Urinary bladder (tissue), 4 donors: ENCODE data around the gene SPRR2F. TPM values are rescaled to one million over a fixed set of nuclear protein-coding genes. Genes with fewer than 3 reads are reported as not detected.
"Not testable (repeated sequence)": the region's sequence is repeated elsewhere in the genome, so short reads cannot be mapped to it uniquely, and the experiment has no call there.

ENCODE experiments used
- DNase-seq: peaks from one replicate; pipeline ENCODE4 v3.0.0-alpha.2; 2015; ENCODE audit errors: extremely low spot score
- H3K27ac ChIP-seq: one replicate; pipeline ENCODE4 v1.5.1; 2013; ENCODE audit warnings: low read depth, mild to moderate bottlenecking, moderate library complexity
- H3K36me3 ChIP-seq: one replicate; pipeline ENCODE4 v1.6.1; 2013; ENCODE audit warnings: mild to moderate bottlenecking, moderate library complexity; ENCODE audit not compliant: insufficient read depth
- H3K4me1 ChIP-seq: one replicate; pipeline ENCODE4 v1.6.1; 2013; ENCODE audit warnings: mild to moderate bottlenecking, moderate library complexity; ENCODE audit not compliant: insufficient read depth
- H3K4me3 ChIP-seq: one replicate; pipeline ENCODE4 v1.5.1; 2013; ENCODE audit warnings: low read depth, low read length
- WGBS: extraction: QIAGEN DNeasy Blood & Tissue Kit; methylation state at CpG from one replicate; pipeline ENCODE4 v1.1.7; 2013; 5-methylcytosine and 5-hydroxymethylcytosine counted together
- polyA plus RNA-seq: library from polyadenylated mRNA; stranded (reverse); fragments of 200-250 nt; gene quantifications from one replicate; pipeline ENCODE4 v1.2.3, GENCODE V29; 2013
- total RNA-seq: library from RNA; depleted of rRNA; stranded (reverse); fragments of >200 nt; gene quantifications from one replicate; pipeline ENCODE4 v1.2.3, GENCODE V29; 2014
- donor health status: healthy with polysubstance abuse.
- donor health status: healthy.

SPRR2F gene, protein sequence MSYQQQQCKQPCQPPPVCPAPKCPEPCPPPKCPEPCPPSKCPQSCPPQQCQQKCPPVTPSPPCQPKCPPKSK
- total RNA-seq (not detected), polyA plus RNA-seq (not detected)

DNA sequence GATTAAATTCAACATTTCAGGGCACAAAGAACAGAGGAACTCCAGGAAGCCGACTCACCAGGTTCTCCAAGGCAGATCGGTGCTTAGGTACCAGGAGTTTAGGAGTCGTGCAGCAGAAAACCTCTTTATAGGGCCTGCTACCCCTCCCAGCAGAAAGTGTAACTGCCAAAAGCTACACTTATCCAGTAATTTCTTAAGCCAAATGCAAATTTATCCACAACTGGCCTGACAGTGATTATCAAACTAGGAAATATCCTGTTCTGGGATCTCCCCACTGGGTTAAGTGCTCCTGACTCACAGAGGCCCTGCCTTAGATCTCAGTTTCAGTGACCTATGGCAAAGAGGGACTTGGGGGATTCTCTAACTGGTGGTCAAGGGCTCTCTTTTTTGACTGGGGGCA lies at the start of gene SPRR2F:
Gene SPRR2F (minus strand): TSS at position 101 of the 400 bp plus-strand sequence. CDS start 783 bp downstream, outside the sequence.
- H3K27ac ChIP-seq: no peak within 1 kb of the TSS
- no peak for DNase-seq
- no peak within 1 kb of the TSS for H3K4me3 ChIP-seq
- H3K36me3 ChIP-seq: no peaks in the 10 kb centered on the region
- 82% methylated on average over 3 of the region's 3 CpGs for WGBS
- no peaks in the 10 kb centered on the region for H3K4me1 ChIP-seq

DNA sequence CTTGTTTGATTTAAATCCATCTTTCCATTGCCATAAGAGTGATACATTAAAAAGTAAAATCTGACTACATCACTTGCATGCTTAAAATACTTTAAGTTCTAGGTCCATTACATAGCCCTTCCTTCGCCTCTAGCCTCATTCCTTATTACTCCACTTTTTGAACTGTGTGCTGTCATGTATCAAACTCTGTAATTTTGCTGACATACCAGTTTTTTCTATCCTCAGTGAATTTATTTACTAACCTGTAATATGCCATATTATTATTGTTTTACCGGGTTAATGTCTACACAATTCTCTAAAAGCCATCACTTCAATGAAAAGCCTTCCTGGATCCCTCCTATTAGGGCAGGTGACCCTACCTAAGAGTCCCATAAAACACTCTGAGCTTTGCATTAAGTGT lies 42.2 kb upstream of the SPRR2F start:
- WGBS: 87% methylated on average over 2 of the region's 2 CpGs

DNA sequence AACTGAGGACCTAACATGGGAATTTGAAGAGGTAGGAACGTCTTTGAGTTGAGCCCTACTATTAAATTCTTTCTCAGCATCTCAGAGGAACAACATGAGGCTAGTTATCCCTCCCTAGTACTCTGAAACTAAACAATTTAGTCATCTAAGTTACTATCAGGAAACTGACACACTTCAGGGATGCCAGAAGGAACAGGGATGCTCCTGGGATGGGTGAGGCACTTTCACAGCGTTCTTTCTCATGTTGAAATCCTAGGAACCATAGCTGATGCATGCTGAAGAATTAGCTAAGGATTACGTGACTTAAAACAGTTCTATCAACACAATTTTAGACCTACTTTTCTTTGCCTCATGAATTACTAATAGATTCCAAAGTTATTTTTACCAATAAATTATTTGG lies 39.2 kb upstream of the SPRR2F start:
- DNase-seq: no peak
- Histone ChIP-seq H3K4me3 (no peak overlapping the region), H3K36me3 (no peaks in the 10 kb centered on the region), H3K4me1 (no peaks in the 10 kb centered on the region), H3K27ac (no peak overlapping the region)
- 59% methylated on average over 3 of the region's 3 CpGs for WGBS

More for the DNA sequence above, 42.2 kb upstream of the SPRR2F start:
- no peak for DNase-seq
- Histone ChIP-seq H3K27ac (no peak overlapping the region), H3K4me3 (no peak overlapping the region), H3K4me1 (no peaks in the 10 kb centered on the region), H3K36me3 (no peaks in the 10 kb centered on the region)

DNA sequence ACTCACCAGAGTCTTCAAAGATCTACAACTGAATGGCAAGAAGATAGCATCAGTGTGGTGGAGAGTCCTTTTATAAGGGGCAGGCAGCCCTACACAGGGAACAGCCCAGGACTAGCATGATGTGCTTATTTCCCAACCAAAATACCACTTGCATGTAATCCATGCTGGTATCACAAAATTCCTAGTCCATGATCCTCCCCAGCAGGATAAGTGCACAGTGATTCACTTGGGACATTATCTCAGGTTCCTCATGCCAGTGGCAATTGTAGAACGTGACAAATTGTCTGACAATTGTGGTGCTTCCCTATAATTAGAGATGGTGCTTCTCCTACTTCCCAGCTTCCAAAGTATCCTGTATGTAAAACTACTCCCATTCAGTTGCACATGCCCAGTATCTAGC lies 37.5 kb upstream of the SPRR2F start, which contains the start of gene SPRR2G:
Gene SPRR2G (minus strand): TSS at position 45 of the 400 bp plus-strand sequence. CDS start 780 bp downstream, outside the sequence.
- no peak within 1 kb of the TSS for H3K27ac ChIP-seq
- no peaks in the 10 kb centered on the region for H3K36me3 ChIP-seq
- H3K4me3 ChIP-seq: no peak within 1 kb of the TSS
- WGBS: 77% methylated on average over 1 of the region's 1 CpG
- no peaks in the 10 kb centered on the region for H3K4me1 ChIP-seq
- no peak for DNase-seq

DNA sequence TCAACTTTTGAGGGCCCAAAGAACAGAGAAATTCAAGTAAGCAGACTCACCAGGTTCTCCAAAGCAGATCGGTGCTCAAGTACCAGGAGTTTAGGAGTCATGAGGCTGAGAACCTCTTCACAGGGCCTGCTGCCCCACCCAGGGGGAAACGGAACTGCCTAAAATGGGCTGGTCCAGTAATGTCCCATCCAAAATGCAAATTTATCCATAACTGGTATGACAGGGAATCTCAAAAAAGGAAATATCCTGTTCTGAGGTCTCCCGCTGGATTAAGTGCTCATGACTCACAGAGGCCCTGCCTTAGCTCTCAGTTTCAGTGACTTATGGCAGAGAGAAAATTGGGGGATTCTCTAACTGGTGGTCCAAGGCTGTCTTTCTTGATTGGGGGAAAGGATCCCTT lies 28.1 kb upstream of the SPRR2F start:
- H3K4me1 ChIP-seq: no peaks in the 10 kb centered on the region
- no peaks in the 10 kb centered on the region for H3K36me3 ChIP-seq
- no peak for DNase-seq
- H3K4me3 ChIP-seq: no peak overlapping the region
- WGBS: 87% methylated on average over 3 of the region's 3 CpGs
- H3K27ac ChIP-seq: no peak overlapping the region

DNA sequence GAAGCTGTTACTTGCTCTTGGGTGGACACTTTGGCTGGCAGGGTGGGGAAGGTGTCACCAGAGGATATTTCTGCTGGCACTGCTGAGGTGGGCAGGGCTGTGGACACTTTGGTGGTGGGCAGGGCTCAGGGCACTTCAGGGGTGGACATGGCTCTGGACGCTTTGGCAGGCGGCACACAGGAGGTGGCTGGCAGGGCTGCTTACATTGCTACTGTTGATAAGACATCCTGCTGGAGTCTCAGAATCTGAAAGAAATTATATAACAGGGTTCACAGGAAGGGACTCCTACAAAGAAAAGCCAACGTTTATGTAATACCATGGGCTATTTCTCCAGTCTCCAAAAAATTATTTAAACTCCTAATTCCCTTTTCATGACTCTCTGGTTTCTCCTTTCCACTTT lies 27.2 kb upstream of the SPRR2F start:
- Histone ChIP-seq H3K36me3 (no peaks in the 10 kb centered on the region), H3K4me1 (no peaks in the 10 kb centered on the region), H3K27ac (no peak overlapping the region), H3K4me3 (no peak overlapping the region)
- DNase-seq: no peak
- WGBS: 69% methylated on average over 3 of the region's 3 CpGs

DNA sequence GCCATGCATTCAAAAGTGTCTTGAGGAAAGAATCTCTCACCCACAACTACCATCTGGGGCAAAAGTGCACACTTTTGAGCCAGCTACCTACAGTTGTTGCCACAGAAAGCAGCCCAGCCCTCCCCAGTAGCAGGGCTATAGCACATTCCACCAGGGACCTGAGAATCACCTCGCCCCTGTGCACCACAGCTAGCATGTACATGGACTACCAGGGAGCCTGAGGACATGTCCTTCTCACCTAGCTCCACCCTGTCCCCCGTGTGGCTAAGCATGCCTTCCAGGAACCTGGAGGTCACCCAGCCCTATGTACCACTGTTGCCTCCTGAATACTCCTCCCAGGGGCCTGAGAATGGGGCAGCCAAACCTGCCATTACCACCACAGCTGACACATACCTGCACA lies 20.4 kb upstream of the SPRR2F start:
- no peak overlapping the region for H3K4me3 ChIP-seq
- WGBS: 83% methylated on average over 2 of the region's 2 CpGs
- H3K4me1 ChIP-seq: no peaks in the 10 kb centered on the region
- no peak overlapping the region for H3K27ac ChIP-seq
- H3K36me3 ChIP-seq: no peaks in the 10 kb centered on the region
- DNase-seq: no peak

DNA sequence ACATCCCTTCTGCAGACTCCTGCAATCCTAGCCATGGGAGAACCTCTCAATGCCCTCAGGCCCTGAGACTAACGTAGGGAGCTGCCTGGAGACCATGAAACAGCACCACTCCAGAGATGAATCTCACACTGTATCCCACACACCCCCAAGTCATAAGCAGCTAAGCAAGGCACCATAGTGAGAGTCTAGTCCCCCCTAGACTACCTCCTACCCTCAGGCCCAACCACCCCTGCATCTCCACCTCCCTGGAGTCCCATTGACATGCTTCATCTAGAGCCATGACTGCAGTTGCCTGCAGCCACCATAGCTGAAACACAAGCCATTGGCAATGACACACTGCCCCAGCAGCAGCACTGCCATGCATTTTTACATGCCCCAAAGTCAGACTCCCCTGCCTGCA lies 20.0 kb upstream of the SPRR2F start:
- H3K4me1 ChIP-seq: no peaks in the 10 kb centered on the region
- no peaks in the 10 kb centered on the region for H3K36me3 ChIP-seq
- WGBS: 90% methylated on average over 1 of the region's 1 CpG
- H3K27ac ChIP-seq: no peak overlapping the region
- no peak overlapping the region for H3K4me3 ChIP-seq
- DNase-seq: no peak

DNA sequence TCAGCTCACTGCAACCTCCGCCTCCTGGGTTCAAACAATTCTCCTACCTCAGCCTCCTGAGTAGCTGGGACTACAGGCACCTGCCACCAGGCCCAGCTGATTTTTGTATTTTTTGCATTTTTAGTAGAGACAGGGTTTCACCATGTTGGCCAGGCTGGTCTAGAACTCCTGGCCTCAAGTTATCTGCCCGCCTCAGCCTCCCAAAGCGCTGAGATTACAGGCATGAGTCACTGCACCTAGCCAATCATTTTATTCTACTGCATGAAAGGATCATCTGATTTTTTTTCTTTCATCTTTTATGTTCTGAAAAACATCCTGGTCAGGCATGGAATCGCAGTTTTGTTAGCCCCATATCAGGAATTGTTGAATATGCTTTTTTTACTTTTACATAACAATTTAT lies 15.4 kb upstream of the SPRR2F start:
- H3K27ac ChIP-seq, H3K4me3 ChIP-seq, H3K36me3 ChIP-seq, DNase-seq, H3K4me1 ChIP-seq: not testable (repeated sequence)
- WGBS: 88% methylated on average over 4 of the region's 4 CpGs

DNA sequence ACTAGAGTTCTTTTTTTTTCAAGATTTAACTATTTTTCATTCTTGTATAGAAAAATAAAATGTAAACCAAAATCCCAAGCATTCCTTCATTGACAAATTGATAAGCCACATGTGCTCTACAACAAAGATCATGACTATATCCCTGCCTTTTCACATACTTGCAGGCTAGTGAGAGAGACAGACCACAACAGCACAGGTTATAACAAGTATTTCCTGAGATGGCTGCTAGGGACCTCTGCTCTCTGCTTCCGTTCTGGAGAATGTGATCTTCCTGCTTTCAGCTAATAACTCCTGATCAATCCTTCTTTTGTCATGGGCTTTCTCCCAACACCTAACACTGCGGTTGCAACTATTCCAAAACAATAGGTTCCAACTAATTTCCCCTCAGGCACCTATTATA lies 14.0 kb upstream of the SPRR2F start:
- Histone ChIP-seq H3K27ac (no peak overlapping the region), H3K4me1 (no peaks in the 10 kb centered on the region), H3K4me3 (no peak overlapping the region), H3K36me3 (no peaks in the 10 kb centered on the region)
- no peak for DNase-seq
- 70% methylated on average over 2 of the region's 2 CpGs for WGBS

DNA sequence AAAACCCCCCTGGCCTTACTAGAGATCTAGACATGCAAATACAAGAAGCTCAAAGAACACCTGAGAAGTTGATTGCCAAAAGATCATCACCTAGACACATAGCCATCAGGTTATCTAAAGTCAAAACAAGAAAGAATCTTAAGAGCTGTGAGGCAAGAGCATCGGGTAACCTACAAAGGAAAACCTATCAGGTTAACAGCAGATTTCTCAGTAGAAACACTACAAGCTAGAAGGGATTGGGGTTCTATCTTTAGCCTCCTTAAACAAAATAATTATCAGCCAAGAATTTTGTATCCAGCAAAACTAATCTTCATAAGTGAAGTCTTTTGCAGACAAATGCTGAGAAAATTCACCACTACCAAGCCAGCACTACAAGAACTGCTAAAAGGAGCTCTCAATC lies 12.2 kb upstream of the SPRR2F start:
- DNase-seq: no peak
- no peak overlapping the region for H3K4me3 ChIP-seq
- no peak overlapping the region for H3K27ac ChIP-seq
- no peaks in the 10 kb centered on the region for H3K36me3 ChIP-seq
- 94% methylated on average over 1 of the region's 1 CpG for WGBS
- no peaks in the 10 kb centered on the region for H3K4me1 ChIP-seq

DNA sequence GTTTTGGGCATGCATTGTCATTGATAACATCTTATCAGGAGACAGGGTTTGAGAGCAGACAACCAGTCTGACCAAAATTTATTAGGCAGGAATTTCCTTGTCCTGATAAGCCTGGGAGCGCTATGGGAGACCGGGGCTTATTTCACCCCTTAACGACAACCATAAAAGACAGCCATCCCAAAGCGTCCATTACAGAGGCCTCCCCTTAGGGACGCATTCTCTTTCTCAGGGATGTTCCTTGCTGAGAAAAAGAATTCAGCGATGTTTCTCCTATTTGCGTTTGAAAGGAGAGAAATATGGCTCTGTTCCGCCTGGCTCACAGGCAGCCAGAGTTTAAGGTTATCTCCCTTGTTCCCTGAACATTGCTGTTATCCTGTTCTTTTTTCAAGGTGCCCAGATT lies 10.5 kb upstream of the SPRR2F start:
- 54% methylated on average over 8 of the region's 8 CpGs for WGBS
- not testable (repeated sequence) for H3K4me3 ChIP-seq, H3K36me3 ChIP-seq, H3K4me1 ChIP-seq, DNase-seq, H3K27ac ChIP-seq

DNA sequence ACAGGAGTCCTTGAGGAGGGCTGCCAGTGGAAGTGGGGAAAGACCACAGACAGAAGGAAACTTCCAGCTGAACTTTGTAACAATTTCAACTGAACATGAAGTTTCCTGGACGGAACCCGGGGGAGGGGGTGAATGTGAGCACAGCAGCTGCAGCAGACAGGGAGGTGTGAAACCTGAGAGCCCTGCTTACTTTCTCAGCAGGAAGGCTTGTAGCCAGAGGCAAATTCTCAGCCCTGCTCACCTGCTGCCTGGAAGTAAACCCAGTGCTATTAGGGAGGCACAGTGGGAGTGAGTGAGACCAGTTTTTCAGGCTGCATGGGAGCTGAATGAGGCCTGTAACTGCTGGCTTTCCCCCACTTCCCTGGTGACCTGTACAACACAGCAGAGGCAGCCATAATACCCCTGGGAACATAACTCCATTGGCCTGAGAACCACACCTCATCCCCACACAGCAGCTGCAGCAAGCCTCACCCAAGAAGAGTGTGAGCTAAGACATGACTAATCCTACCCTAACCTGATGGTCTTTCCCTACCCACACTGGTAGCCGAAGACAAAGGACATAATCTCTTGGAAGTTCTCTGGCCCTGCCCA lies 9.6 kb upstream of the SPRR2F start:
- Histone ChIP-seq H3K36me3 (no peaks in the 10 kb centered on the region), H3K27ac (no peak overlapping the region), H3K4me1 (no peaks in the 10 kb centered on the region), H3K4me3 (no peak overlapping the region)
- DNase-seq: peak; percentile 7
- 34% methylated on average over 3 of the region's 3 CpGs for WGBS

DNA sequence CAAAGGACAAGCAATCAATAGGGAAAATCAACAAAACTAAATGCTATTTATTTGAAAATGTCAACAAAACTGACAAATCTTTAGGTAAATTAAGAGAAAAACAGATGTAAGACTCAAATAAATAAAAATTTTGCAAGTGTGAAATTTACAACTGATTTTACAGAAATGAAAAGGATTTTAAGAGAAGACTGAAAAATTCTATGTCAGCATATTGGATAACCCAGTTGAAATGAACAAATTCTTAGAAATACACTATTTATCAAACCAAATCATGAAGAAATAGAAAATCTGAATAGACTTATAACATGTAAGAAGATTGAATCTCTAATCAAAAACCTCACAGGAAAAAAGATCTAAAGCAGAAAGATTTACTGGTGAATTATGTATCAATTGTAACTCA lies 7.6 kb upstream of the SPRR2F start:
- H3K4me1 ChIP-seq: no peaks in the 10 kb centered on the region
- H3K4me3 ChIP-seq: no peak overlapping the region
- no peak for DNase-seq
- no peak overlapping the region for H3K27ac ChIP-seq
- H3K36me3 ChIP-seq: no peaks in the 10 kb centered on the region
